COLO668 (cell line): ENCODE results near the gene ZNF814.
"Not testable (repeated sequence)": the region's sequence is repeated elsewhere in the genome, so short reads cannot be mapped to it uniquely, and the experiment has no call there.

ENCODE experiments used
- DNase-seq: peaks from one replicate; lab custom pipeline; 2025; ENCODE audit not compliant: unreplicated experiment; lab: John Stamatoyannopoulos, UW

ZNF814 gene

DNA sequence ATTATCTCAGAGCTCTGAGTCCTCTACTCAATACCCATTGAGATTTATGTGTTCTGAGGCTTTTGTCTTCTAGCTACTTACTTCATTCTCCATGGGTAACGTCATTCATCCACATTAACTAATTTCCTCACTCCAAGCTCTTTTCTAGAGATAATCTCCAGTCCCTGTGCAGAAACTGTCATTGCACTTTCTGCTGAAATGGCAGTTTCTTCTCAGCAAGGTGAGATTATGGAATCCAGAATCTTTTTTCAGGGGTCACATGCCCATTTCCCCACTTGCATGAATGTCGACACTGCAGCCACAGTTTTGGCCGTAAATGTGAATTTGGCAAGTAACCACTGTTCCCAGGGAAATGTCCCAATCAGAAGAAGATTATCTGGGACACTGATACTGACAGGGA lies 26.5 kb downstream of the ZNF814 start:
- DNase-seq: not testable (repeated sequence)

DNA sequence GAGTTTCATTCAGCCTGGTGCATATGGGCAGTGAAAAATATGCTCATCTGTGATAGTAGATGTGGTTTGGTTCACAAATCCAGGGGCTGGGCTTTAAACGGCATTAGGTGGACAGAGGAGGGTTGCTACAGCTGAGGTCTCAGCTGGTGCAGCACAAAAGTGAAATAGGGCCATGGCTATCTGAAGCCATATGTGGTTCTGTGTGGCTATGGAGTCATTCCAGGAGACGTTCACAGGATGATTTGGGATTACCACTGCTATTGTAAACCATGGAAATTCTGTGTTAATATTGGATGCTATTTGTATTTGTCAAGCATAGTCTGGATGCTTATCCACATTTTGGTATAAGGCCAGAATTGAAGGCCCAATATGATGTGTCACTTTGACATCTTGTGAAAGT lies 34.7 kb downstream of the ZNF814 start:
- DNase-seq: not testable (repeated sequence)

- DNase-seq: not testable (repeated sequence)
Measured at GRCh38 chr19:57851812-57852603, 36.8 kb downstream of the ZNF814 start.

DNA sequence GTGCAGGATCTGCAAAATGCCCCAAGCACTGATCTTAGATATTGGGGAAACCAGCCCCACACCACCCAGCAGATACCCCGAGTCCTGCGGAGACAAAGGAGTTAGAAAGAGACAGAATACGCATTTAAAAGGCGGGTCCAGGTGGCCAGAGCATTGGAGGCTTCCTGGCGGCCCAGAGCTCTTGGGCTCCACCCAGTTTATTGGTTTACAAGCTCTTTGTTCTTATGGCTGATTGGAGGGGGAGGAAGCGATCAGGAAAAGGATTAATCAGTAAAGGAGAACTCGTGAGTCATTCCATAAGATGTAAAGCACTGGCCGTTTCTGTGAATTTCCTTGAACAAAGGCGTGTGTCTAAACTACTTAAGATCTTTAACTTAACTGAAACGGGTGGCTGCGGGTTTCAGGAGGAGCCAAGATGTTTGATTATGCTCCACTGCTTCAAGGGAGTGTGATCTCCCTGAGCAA lies 38.3 kb downstream of the ZNF814 start:
- peak; percentile 41 for DNase-seq

DNA sequence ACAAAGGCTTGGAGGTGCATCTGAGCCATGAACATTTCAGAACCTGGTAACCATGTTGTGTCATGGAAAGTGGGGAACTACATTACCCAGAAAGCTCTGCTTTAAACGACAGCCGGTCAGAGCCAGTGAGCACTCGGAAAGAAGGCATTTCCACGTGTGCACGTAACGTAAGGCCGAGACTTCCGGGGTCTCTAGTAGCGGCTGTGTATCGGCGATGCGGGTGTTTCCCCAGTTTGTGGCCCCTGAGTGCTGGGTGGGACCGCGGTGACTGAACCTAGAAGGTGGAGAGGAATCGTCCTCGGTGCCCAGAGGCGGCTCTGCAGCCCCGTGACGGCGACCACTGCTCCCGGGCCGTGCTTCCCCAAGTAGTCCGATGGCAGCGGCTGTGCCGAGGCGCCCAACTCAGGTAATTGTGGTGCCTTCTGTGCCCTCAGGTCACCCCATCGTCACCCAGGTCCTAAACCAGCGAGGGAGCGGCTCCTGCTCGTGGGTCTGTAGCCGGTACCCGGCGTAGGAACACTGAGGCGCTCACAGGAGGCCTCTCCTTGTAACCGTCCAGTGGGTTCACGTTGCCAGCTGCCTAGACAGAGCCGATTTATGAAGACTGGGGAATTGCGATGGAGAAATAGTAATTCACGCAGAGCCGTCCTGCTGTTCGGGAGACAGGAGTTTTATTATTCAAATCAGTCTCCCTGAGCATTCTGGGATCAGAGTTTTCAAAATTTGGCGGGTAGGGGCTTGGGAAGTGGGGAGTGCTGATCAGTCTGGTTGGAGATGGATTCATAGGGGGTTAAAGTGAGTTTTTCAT lies 39.0 kb downstream of the ZNF814 start, which contains the start of gene ZNF587:
Gene ZNF587 (plus strand): TSS at position 194 of the 808 bp plus-strand sequence. CDS start 180 bp downstream, at position 374.
- DNase-seq: peak; percentile 73

DNA sequence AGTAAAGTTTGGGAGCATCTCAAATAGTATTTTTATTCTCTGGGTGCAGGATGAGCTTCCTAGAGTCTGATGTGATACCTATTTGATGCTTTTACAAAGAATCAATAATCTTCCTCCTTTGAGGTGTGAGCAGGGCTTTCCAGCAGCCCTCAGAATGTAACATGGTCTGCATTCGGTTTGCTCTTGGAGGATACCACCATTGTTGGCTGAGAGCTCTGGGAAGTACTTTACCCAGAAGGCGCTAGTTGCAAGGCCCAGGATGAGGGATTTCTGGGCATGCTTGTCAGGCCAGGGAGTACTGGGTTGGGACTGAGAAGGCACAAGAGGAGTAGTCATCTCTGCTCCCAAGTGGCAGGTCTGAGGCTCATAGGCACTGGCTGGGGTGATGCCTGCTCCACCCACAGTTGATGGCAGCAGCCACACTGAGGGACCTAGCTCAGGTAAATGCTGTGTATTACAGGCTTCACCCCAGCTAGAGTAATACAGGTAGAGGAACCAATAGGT lies 39.6 kb downstream of the ZNF814 start:
- not testable (repeated sequence) for DNase-seq

- not testable (repeated sequence) for DNase-seq
Measured at GRCh38 chr19:57847164-57847563, 41.7 kb downstream of the ZNF814 start.

- DNase-seq: no peak
Measured at GRCh38 chr19:57841122-57841763, 47.6 kb downstream of the ZNF814 start.

DNA sequence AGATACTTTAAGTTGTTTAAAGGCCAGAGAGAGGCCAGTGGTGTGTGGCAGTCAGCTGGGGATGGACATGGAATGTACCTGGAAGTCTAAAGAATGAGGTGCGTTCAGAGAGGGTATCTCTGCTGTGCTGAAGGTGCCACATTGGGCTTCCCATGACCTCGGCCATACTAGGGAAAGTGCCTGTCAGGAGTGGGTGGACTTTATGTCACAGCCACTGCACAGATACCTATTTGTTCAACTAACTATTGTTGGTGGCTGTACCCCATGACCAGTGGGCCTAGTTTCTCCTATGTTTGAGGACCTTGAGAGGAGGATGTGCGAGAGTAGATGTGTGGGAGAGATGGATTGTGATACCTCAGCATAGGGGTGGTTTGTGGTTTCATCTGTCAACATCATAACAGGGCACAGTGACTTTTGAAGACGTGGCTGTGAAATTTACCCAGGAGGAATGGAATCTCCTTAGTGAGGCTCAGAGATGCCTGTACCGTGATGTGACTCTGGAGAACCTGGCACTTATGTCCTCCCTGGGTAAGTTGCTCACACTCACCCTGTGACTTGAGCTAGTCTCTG lies 50.1 kb downstream of the ZNF814 start:
- DNase-seq: not testable (repeated sequence)

DNA sequence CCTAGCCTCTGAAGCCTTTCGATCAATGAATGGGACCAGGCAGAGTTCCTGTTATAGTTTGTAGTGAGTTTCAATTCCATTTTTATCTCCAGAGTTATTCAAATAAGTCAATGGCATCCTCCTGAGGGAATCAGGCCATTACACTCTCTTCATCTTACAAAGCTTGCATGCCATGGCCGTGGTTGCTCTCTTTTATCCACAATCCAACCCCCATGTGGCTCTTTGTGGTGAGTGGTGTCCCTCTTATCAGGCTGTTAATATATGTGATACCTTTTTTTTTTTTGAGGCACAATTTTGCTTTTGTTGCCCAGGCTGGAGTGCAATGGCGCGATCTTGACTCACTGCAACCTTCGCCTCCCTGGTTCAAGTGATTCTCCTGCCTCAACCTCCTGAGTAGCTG lies 51.8 kb downstream of the ZNF814 start:
- not testable (repeated sequence) for DNase-seq

DNA sequence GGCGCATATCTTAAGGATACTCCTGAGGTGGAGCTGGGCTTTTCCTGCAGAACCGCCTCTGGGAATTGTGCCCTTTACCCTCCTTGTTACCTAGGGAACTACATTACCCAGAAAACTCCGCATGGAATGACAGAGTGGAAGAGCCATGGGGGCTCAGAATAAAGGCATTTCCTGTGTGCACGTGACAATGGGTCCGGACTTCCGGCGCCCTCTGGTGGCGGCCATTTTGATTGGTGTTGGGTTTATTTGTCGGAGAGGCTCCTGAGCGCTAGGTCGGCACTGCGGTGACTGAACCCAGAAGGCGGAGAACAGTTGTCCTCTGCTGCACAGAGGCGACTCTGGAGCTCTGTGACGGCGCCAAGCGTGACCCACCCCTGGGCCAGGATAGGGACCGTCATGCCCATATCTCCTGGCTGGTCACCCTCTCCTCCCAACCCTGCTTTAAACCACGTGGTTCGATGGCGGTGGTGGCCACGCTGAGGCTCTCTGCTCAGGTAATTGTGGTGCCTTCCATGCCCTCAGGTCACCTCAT lies 58.7 kb downstream of the ZNF814 start, which contains the start of gene ZNF587B:
Gene ZNF587B (plus strand): TSS at position 229 of the 532 bp plus-strand sequence. CDS start 230 bp downstream, at position 459.
- DNase-seq: peak; percentile 11

DNA sequence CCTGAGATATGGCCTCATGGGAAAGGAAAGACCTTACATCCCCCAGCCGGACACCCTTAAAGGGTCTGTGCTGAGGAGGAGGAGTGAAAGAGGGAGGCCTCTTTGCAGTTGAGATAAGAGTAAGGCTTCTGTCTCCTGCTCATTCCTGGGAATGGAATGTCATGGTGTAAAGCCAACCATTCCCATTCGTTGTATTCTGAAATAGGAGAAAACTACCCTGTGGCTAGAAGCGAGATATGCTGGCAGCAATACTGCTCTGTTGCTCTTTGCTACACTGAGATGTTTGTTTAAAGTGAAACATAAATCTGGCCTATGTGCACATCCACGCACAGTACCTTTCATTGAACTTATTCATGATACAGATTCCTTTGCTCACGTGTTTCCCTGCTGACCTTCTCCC lies 59.5 kb downstream of the ZNF814 start:
- DNase-seq: no peak

- DNase-seq: no peak
Measured at GRCh38 chr19:57825511-57825910, 63.3 kb downstream of the ZNF814 start.

DNA sequence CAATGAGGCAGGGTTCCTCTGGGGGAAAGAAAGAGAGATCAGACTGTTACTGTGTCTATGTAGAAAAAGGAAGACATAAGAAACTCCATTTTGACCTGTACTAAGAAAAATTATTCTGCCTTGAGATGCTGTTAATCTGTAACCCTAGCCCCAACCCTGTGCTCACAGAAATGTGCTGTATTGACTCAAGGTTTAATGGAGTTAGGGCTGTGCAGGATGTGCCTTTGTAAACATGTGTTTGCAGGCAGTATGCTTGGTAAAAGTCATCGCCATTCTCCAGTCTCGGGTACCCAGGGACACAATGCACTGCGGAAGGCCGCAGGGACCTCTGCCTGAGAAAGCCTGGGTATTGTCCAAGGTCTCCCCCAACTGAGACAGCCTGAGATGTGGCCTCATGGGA lies 65.2 kb downstream of the ZNF814 start:
- DNase-seq: not testable (repeated sequence)

DNA sequence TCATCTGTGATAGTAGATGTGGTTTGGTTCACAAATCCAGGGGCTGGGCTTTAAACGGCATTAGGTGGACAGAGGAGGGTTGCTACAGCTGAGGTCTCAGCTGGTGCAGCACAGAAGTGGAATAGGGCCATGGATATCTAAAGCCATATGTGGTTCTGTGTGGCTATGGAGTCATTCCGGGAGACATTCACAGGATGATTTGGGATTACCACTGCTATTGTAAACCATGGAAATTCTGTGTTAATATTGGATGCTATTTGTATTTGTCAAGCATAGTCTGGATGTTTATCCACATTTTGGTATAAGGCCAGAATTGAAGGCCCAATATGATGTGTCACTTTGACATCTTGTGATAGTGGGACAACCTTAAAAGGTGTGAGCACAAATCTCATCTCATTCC lies 65.7 kb downstream of the ZNF814 start:
- not testable (repeated sequence) for DNase-seq

DNA sequence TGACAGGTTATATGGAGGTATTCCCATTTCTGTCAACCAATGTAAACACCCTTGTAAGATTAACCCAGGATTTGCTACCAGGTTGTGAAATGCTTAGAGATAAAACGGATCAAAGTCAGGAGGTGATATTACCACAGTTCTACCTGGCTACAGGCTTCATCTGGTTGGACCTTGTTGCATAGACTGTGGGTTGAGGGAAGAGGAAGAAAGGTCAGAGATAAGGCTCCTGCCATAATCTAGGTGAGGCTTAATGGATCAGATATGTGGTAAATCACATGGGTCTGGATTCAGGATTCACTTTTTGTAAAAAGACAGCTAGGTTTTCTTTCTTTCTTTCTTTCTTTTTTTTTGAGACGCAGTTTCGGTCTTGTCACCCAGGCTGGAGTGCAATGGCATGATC lies 67.3 kb downstream of the ZNF814 start:
- DNase-seq: not testable (repeated sequence)

- not testable (repeated sequence) for DNase-seq
Measured at GRCh38 chr19:57821095-57821494, 67.7 kb downstream of the ZNF814 start.

DNA sequence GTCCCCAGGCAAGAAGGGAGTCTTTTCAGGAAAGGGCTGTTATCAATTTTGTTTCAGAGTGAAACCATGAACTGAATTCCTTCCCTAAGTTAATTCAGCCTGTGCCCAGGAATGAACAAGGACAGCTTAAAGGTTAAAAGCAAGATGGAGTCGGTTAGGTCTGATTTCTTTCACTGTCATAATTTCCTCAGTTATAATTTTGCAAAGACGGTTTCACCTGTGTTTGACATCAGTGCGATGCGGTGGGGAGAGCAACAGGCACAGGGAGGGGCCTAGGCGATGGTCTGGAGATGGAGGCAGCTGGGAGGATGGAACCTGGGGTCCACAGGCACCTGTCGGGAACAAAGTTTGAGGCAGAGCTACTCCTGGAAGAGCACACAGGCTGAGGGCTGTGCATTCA lies 68.2 kb downstream of the ZNF814 start:
- no peak for DNase-seq

DNA sequence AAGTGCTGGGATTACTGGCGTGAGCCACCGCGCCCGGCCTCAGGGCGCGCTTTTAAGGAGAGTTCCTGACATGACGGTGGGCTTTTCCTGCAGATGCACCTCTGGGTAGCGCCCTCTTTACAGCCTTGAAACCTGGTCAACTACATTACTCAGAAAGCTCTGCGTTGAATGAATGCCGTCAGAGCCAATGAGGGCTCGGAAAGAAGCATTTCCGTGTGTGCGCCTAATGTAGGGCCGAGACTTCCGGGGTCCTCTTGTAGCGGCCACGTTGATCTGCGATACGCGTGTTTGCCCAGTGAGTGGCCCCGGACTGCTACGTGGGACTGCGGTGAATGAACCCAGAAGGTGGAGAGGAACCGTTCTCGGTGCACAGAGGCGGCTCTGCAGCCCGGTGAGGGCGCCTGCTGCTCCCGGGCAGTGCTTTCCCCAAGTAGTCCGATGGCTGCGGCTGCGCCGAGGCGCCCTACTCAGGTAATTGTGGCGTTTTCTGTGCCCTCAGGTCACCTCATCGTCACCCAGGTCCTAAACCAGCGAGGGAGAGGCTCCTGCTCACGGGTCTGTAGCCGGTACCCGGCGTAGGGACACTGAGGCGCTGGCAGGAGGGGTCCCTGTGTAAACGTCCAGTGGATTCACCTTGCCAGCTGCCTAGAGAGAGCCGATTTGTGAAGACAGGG lies 69.2 kb downstream of the ZNF814 start:
- peak; percentile 82 for DNase-seq

- DNase-seq: no peak
Measured at GRCh38 chr19:57818378-57818777, 70.5 kb downstream of the ZNF814 start.
